HEK293T (cell line): Measurements from ENCODE around the gene HOXA10.

ENCODE experiments used
- CTCF ChIA-PET: fragments of 350-600 bp; formaldehyde crosslinking; extraction: SDS; loops from one replicate; lab custom pipeline; 2021; ENCODE audit warnings: antibody characterized with exemption, inconsistent platforms; lab: Yijun Ruan, JAX
- POLR2A ChIA-PET: fragments of 350-600 bp; formaldehyde crosslinking; extraction: SDS; loops from one replicate; lab custom pipeline; 2020; ENCODE audit warnings: antibody characterized with exemption, inconsistent platforms; lab: Yijun Ruan, JAX
- DNase-seq: peaks from one replicate; pipeline ENCODE4 v3.0.0; 2012; ENCODE audit warnings: mixed read lengths; ENCODE audit errors: extremely low spot score
- ARNT ChIP-seq: fragments of 450-650 bp; IDR thresholded peaks from 2 replicates; pipeline ENCODE4 v1.6.1; 2017; ENCODE audit warnings: mild to moderate bottlenecking
- BHLHE40 ChIP-seq: fragments of 450-650 bp; IDR thresholded peaks from 2 replicates; pipeline ENCODE4 v1.6.1; 2016; ENCODE audit warnings: mild to moderate bottlenecking, moderate library complexity, borderline replicate concordance
- CTBP1 ChIP-seq: fragments of 450-650 bp; IDR thresholded peaks from 2 replicates; pipeline ENCODE4 v1.6.1; 2016; ENCODE audit warnings: borderline replicate concordance
- ELF4 ChIP-seq: fragments of 450-650 bp; IDR thresholded peaks from 2 replicates; pipeline ENCODE4 v1.6.1; 2017; ENCODE audit warnings: antibody characterized with exemption
- FOXA1 ChIP-seq: fragments of 450-650 bp; IDR thresholded peaks from 2 replicates; pipeline ENCODE4 v1.6.1; 2016; ENCODE audit warnings: mild to moderate bottlenecking
- FOXK2 ChIP-seq: fragments of 450-650 bp; IDR thresholded peaks from 2 replicates; pipeline ENCODE4 v1.6.1; 2016; ENCODE audit warnings: mild to moderate bottlenecking
- FOXM1 ChIP-seq: fragments of 450-650 bp; IDR thresholded peaks from 2 replicates; pipeline ENCODE4 v1.6.1; 2017; ENCODE audit warnings: mild to moderate bottlenecking, borderline replicate concordance
- HDGF ChIP-seq: fragments of 450-650 bp; IDR thresholded peaks from 2 replicates; pipeline ENCODE4 v1.6.1; 2017; ENCODE audit warnings: antibody characterized with exemption, borderline replicate concordance
- L3MBTL2 ChIP-seq: fragments of 450-650 bp; conservative IDR thresholded peaks from 2 replicates; pipeline ENCODE4 v1.6.1; 2016; ENCODE audit warnings: mild to moderate bottlenecking
- NFRKB ChIP-seq: fragments of 450-650 bp; IDR thresholded peaks from 2 replicates; pipeline ENCODE4 v1.6.1; 2016; ENCODE audit warnings: mild to moderate bottlenecking, moderate library complexity
- PKNOX1 ChIP-seq: fragments of 450-650 bp; IDR thresholded peaks from 2 replicates; pipeline ENCODE4 v1.6.1; 2016
- SP1 ChIP-seq: fragments of 450-650 bp; IDR thresholded peaks from 2 replicates; pipeline ENCODE4 v1.6.1; 2017
- SUZ12 ChIP-seq: fragments of 450-650 bp; IDR thresholded peaks from 2 replicates; pipeline ENCODE4 v1.6.1; 2016; ENCODE audit warnings: mild to moderate bottlenecking
- ZNF384 ChIP-seq: fragments of 450-650 bp; IDR thresholded peaks from 2 replicates; pipeline ENCODE4 v1.6.1; 2016

The HOXA10 gene

GRCh38 chr7:27149842-27150567 lies 24.1 kb downstream of the HOXA10 start:
- CTCF ChIA-PET, result interaction anchor here (0.8 to 2.0 kb wide), 6 partner anchors 8 to 52 kb away, joined by 3 to 10 read pairs (median 4); no protein-coding TSS in a partner anchor
- DNase-seq, result no peak

GRCh38 chr7:27148756-27149641 lies 25.1 kb downstream of the HOXA10 start:
- TF ChIP-seq PKNOX1 (peak; percentile 86), CTBP1 (peak; percentile 68; the same call in 1 of the 2 replicates), ARNT (peak; percentile 44; the same call in 1 of the 2 replicates), NFRKB (no peak), SP1 (no peak), ELF4 (no peak)
- ChIA-PET POLR2A (interaction anchor here (0.7 to 17.5 kb wide), 20 partner anchors 8 to 952 kb away, joined by 3 to 367 read pairs (median 6); partner anchors contain the start of genes CBX3, HNRNPA2B1, HOXA10 and HOXA11), CTCF (interaction anchor here (0.7 to 2.0 kb wide), 5 partner anchors 12 to 784 kb away, joined by 3 to 10 read pairs (median 4); no protein-coding TSS in a partner anchor)
- no peak for DNase-seq

More at GRCh38 chr7:27149842-27150567, 24.1 kb downstream of the HOXA10 start:
- no peak for TF ChIP-seq CTBP1
- no peak for TF ChIP-seq FOXA1
- TF ChIP-seq ZNF384, result no peak
- TF ChIP-seq FOXM1, result no peak
- no peak for TF ChIP-seq BHLHE40
- no peak for TF ChIP-seq SUZ12
- no peak for TF ChIP-seq FOXK2
- no peak for TF ChIP-seq HDGF
- TF ChIP-seq L3MBTL2, result no peak
- TF ChIP-seq SP1, result no peak
- POLR2A ChIA-PET, result interaction anchor here (0.7 to 17.5 kb wide), 18 partner anchors 9 to 956 kb away, joined by 3 to 367 read pairs (median 6); partner anchors contain the start of genes HOXA1, HOXA10, HOXA11 and HOXA4

GRCh38 chr7:27148031-27148755 lies 25.9 kb downstream of the HOXA10 start:
- TF ChIP-seq L3MBTL2 (no peak), ARNT (no peak), SP1 (no peak), ELF4 (no peak)
- DNase-seq, result no peak
- POLR2A ChIA-PET, result interaction anchor here (0.7 to 17.5 kb wide), 15 partner anchors 7 to 951 kb away, joined by 3 to 367 read pairs (median 7); partner anchors contain the start of genes CBX3, HNRNPA2B1, HOXA10 and HOXA11
- CTCF ChIA-PET, result interaction anchor here (0.7 to 0.9 kb wide), 2 partner anchors 13 to 783 kb away, joined by 3 to 4 read pairs; no protein-coding TSS in a partner anchor

- ChIA-PET CTCF (interaction anchor here (0.7 to 4.9 kb wide), 3 partner anchors 13 to 424 kb away, joined by 3 to 20 read pairs (median 3); no protein-coding TSS in a partner anchor), POLR2A (interaction anchor here (1.2 to 17.5 kb wide), 13 partner anchors 7 to 951 kb away, joined by 4 to 367 read pairs (median 7); partner anchors contain the start of genes CBX3, HNRNPA2B1, HOXA10 and HOXA11)
- TF ChIP-seq PKNOX1, result no peak
- TF ChIP-seq ARNT, result 0 out of 2 replicates have a peak, but pooled peaks have one; percentile 11
- peak; percentile 52 for TF ChIP-seq L3MBTL2
- DNase-seq, result no peak
These were observed 26.7 kb downstream of the HOXA10 start, which contains the start of gene HOXA6 for GRCh38 chr7:27147199-27148030. Gene HOXA6 (minus strand): TSS chr7:27147774. CDS start chr7:27147749, 25 bp downstream.

- TF ChIP-seq ELF4 (0 out of 2 replicates have a peak, but pooled peaks have one; percentile 23), CTBP1 (no peak)
- ChIA-PET POLR2A (interaction anchor here (0.6 to 17.5 kb wide), 8 partner anchors 10 to 950 kb away, joined by 3 to 367 read pairs (median 8); partner anchors contain the start of genes CBX3, HNRNPA2B1, HOXA10 and HOXA11), CTCF (interaction anchor here (0.7 to 4.9 kb wide), 2 partner anchors 15 to 424 kb away, joined by 3 to 20 read pairs; no protein-coding TSS in a partner anchor)
- no peak for DNase-seq
These were observed 27.5 kb downstream of the HOXA10 start for GRCh38 chr7:27146491-27147198.
